NCI-H2029 (cell line): ENCODE data around the gene ISL2.

Experiments used
- DNase-seq: peaks from one replicate; lab custom pipeline; 2025; lab: John Stamatoyannopoulos, UW

ISL2 gene

GRCh38 chr15:76377217-76377616 is 40.6 kb downstream of the ISL2 start:
- DNase-seq = no peak

GRCh38 chr15:76377751-76378150 is 41.2 kb downstream of the ISL2 start:
- no peak for DNase-seq

GRCh38 chr15:76378691-76379090 is 42.1 kb downstream of the ISL2 start:
- DNase-seq = no peak

GRCh38 chr15:76380249-76380648 is 43.7 kb downstream of the ISL2 start:
- no peak for DNase-seq

GRCh38 chr15:76381366-76381765 is 44.8 kb downstream of the ISL2 start:
- DNase-seq = no peak

- DNase-seq = no peak
Observed at GRCh38 chr15:76382987-76383728, 46.6 kb downstream of the ISL2 start.

- no peak for DNase-seq
Observed at GRCh38 chr15:76384409-76384808, 47.8 kb downstream of the ISL2 start.

- no peak for DNase-seq
Observed at GRCh38 chr15:76386178-76386577, 49.6 kb downstream of the ISL2 start.

GRCh38 chr15:76386926-76387325 is 50.4 kb downstream of the ISL2 start:
- DNase-seq = no peak

- DNase-seq = no peak
Observed at GRCh38 chr15:76390571-76390970, 54.0 kb downstream of the ISL2 start.

GRCh38 chr15:76391309-76391708 is 54.7 kb downstream of the ISL2 start:
- DNase-seq = no peak

GRCh38 chr15:76391847-76392246 is 55.3 kb downstream of the ISL2 start:
- DNase-seq = no peak
